KMS-11 (cell line): ENCODE results near the gene PDE8B.

Source experiments
- H2AFZ ChIP-seq: fragments of 200-600 bp; sonication (generic); 2 replicates; pipeline ENCODE4 v1.6.1; 2016; ENCODE audit warnings: antibody characterized with exemption, mixed run types, low read depth
- H3K27ac ChIP-seq: fragments of 200-600 bp; sonication (generic); 2 replicates; pipeline ENCODE4 v1.6.1; 2016; ENCODE audit warnings: mild to moderate bottlenecking, mixed run types
- H3K27me3 ChIP-seq: fragments of 200-600 bp; sonication (generic); 2 replicates; pipeline ENCODE4 v1.6.1; 2017; ENCODE audit warnings: mild to moderate bottlenecking, low read depth, mixed run types, moderate library complexity; ENCODE audit not compliant: insufficient read depth
- H3K36me3 ChIP-seq: fragments of 200-600 bp; sonication (generic); 2 replicates; pipeline ENCODE4 v1.6.1; 2017; ENCODE audit warnings: mild to moderate bottlenecking, mixed run types; ENCODE audit not compliant: insufficient read depth
- H3K4me1 ChIP-seq: fragments of 200-600 bp; sonication (generic); 2 replicates; pipeline ENCODE4 v1.6.1; 2016; ENCODE audit warnings: mild to moderate bottlenecking, low read depth, mixed run types; ENCODE audit not compliant: poor library complexity, severe bottlenecking
- H3K4me2 ChIP-seq: fragments of 200-600 bp; sonication (generic); 2 replicates; pipeline ENCODE4 v1.7.0; 2016; ENCODE audit warnings: mild to moderate bottlenecking, mixed run types
- H3K4me3 ChIP-seq: fragments of 200-600 bp; sonication (generic); IDR thresholded peaks from 2 replicates; pipeline ENCODE4 v1.6.1; 2017; ENCODE audit warnings: low read depth, low read length, mixed read lengths; ENCODE audit not compliant: insufficient read depth
- H3K79me2 ChIP-seq: fragments of 200-600 bp; sonication (generic); 2 replicates; pipeline ENCODE4 v1.6.1; 2016; ENCODE audit warnings: low read depth, mixed run types; ENCODE audit not compliant: insufficient read depth
- H3K9ac ChIP-seq: fragments of 200-600 bp; sonication (generic); 2 replicates; pipeline ENCODE4 v1.6.1; 2016; ENCODE audit warnings: mild to moderate bottlenecking, mixed run types
- H4K20me1 ChIP-seq: fragments of 200-600 bp; sonication (generic); 2 replicates; pipeline ENCODE4 v1.6.1; 2016; ENCODE audit warnings: mild to moderate bottlenecking, mixed run types; ENCODE audit not compliant: insufficient read depth
- CTCF ChIP-seq: fragments of 200-600 bp; sonication (generic); conservative IDR thresholded peaks from 2 replicates; pipeline ENCODE4 v1.6.1; 2017; ENCODE audit warnings: low read depth, mild to moderate bottlenecking, antibody characterized with exemption, low read length, moderate library complexity, mixed read lengths

Gene PDE8B

GRCh38 chr5:77306531-77306930 lies 96.1 kb downstream of the PDE8B start:
- Histone ChIP-seq H3K36me3 (no peaks in the 10 kb centered on the region), H3K4me3 (no peak overlapping the region), H3K9ac (no peak overlapping the region), H2AFZ (no peak overlapping the region), H3K27me3 (no peaks in the 10 kb centered on the region), H3K4me1 (no peaks in the 10 kb centered on the region), H3K4me2 (no peak overlapping the region), H3K79me2 (no peaks in the 10 kb centered on the region), H3K27ac (no peak overlapping the region), H4K20me1 (no peaks in the 10 kb centered on the region)
- TF ChIP-seq CTCF = no peak

- Histone ChIP-seq H3K27me3 (no peaks in the 10 kb centered on the region), H3K4me2 (no peak overlapping the region), H3K4me1 (no peaks in the 10 kb centered on the region), H3K27ac (no peak overlapping the region), H4K20me1 (no peaks in the 10 kb centered on the region), H3K36me3 (no peaks in the 10 kb centered on the region), H3K79me2 (no peaks in the 10 kb centered on the region), H2AFZ (no peak overlapping the region), H3K4me3 (no peak overlapping the region), H3K9ac (no peak overlapping the region)
- no peak for TF ChIP-seq CTCF
Measured at GRCh38 chr5:77308154-77308960, 97.9 kb downstream of the PDE8B start.

GRCh38 chr5:77309140-77309539 lies 98.7 kb downstream of the PDE8B start:
- Histone ChIP-seq H3K79me2 (no peaks in the 10 kb centered on the region), H3K27ac (no peak overlapping the region), H3K4me1 (no peaks in the 10 kb centered on the region), H3K9ac (no peak overlapping the region), H4K20me1 (no peaks in the 10 kb centered on the region), H3K36me3 (no peaks in the 10 kb centered on the region), H3K27me3 (no peaks in the 10 kb centered on the region), H3K4me3 (no peak overlapping the region), H3K4me2 (no peak overlapping the region), H2AFZ (no peak overlapping the region)
- no peak for TF ChIP-seq CTCF

- Histone ChIP-seq H3K4me2 (no peak overlapping the region), H3K27me3 (no peaks in the 10 kb centered on the region), H3K4me3 (no peak overlapping the region), H3K36me3 (no peaks in the 10 kb centered on the region), H4K20me1 (no peaks in the 10 kb centered on the region), H3K27ac (no peak overlapping the region), H2AFZ (no peak overlapping the region), H3K4me1 (no peaks in the 10 kb centered on the region), H3K9ac (no peak overlapping the region), H3K79me2 (no peaks in the 10 kb centered on the region)
- TF ChIP-seq CTCF = no peak
Measured at GRCh38 chr5:77310494-77311213, 100.2 kb downstream of the PDE8B start.
